Spleen (tissue), 11 donors: Measurements from ENCODE around the gene CBLC. TPM values are rescaled to one million over a fixed set of nuclear protein-coding genes. Genes with fewer than 3 reads are reported as not detected.

Experiments
- DNase-seq: peaks from one replicate; pipeline ENCODE4 v3.0.0-alpha.2; 2020
- H3K27ac ChIP-seq, 8 donors: fragments of 200-600 bp; sonication (generic) in 7 of 8; 1 replicate in 4 of 8; 2 replicates in 4 of 8; pipeline versions ENCODE4 v1.5.0 to v1.8.0; 2016 to 2021; ENCODE audit warnings: inconsistent platforms in 4 of 8, mild to moderate bottlenecking in 4 of 8, moderate library complexity in 1 of 8
- H3K27me3 ChIP-seq, 7 donors: fragments of 200-600 bp; sonication (generic) in 6 of 7; replicated peaks in 1 of 7; 1 replicate in 4 of 7; 2 replicates in 3 of 7; pipeline versions ENCODE4 v1.5.0 to v1.8.0; 2016 to 2021; ENCODE audit warnings: inconsistent platforms in 3 of 7, mild to moderate bottlenecking in 1 of 7
- H3K36me3 ChIP-seq, 6 donors: fragments of 200-600 bp; sonication (generic) in 5 of 6; 1 replicate in 4 of 6; 2 replicates in 2 of 6; pipeline versions ENCODE4 v1.5.0 to v1.8.0; 2016 to 2021; ENCODE audit warnings: inconsistent platforms in 2 of 6
- H3K4me1 ChIP-seq, 6 donors: fragments of 200-600 bp; sonication (generic) in 5 of 6; 1 replicate in 3 of 6; 2 replicates in 3 of 6; pipeline versions ENCODE4 v1.5.0 to v1.8.0; 2016 to 2021; ENCODE audit warnings: inconsistent platforms in 3 of 6
- H3K4me3 ChIP-seq, 8 donors: fragments of 200-600 bp; sonication (generic) in 7 of 8; 1 replicate in 4 of 8; 2 replicates in 4 of 8; pipeline versions ENCODE4 v1.5.0 to v1.8.0; 2016 to 2021; ENCODE audit warnings: inconsistent platforms in 4 of 8, mild to moderate bottlenecking in 4 of 8, moderate library complexity in 2 of 8
- H3K9me3 ChIP-seq, 8 donors: fragments of 200-600 bp; sonication (generic) in 7 of 8; 1 replicate in 4 of 8; 2 replicates in 4 of 8; pipeline versions ENCODE4 v1.5.0 to v1.8.0; 2016 to 2021; ENCODE audit warnings: inconsistent platforms in 4 of 8
- CTCF ChIP-seq, 11 experiments: fragments of 200-600 bp in 7 of 11; fragments of 450-650 bp in 4 of 11; sonication (generic) in 4 of 11; IDR thresholded peaks in 8 of 11; conservative IDR thresholded peaks in 3 of 11; 1 replicate in 7 of 11; 2 replicates in 4 of 11; pipeline versions ENCODE4 v1.4.0 to v1.8.0; 2016 to 2021; ENCODE audit warnings: antibody characterized with exemption in 11 of 11, inconsistent platforms in 4 of 11, mild to moderate bottlenecking in 1 of 11
- POLR2A ChIP-seq, 3 donors: fragments of 450-650 bp; IDR thresholded peaks; one replicate each; pipeline ENCODE4 v1.5.1; 2017; ENCODE audit warnings: antibody characterized with exemption in 3 of 3, mild to moderate bottlenecking in 1 of 3
- POLR2AphosphoS5 ChIP-seq, 3 donors: sonication (generic); formaldehyde crosslinking; IDR thresholded peaks; one replicate each; pipeline ENCODE4 v1.5.1; 2017; ENCODE audit warnings: antibody characterized with exemption in 3 of 3
- WGBS, 5 donors: extraction: QIAGEN DNeasy Blood & Tissue Kit in 3 of 5; methylation state at CpG; one replicate each; pipeline versions ENCODE4 v1.1.5 to v1.1.7; 2013 to 2018; 5-methylcytosine and 5-hydroxymethylcytosine counted together
- intact Hi-C: fragments of 100-400 bp; cut with DNase I; formaldehyde crosslinking; loops from one replicate; pipeline ENCODE4 v1.15.0; 2023; ENCODE audit warnings: low total_unique reads
- polyA plus RNA-seq, 3 donors: library from polyadenylated mRNA; stranded (reverse); fragments of 200-250 nt; gene quantifications; one replicate each; pipeline ENCODE4 v1.2.1, GENCODE V29; 2013
- total RNA-seq, 7 donors: library from RNA; depleted of rRNA in 3 of 7; stranded (reverse); fragments of >200 nt in 3 of 7; fragmentation: NEBNext Ultra II Directional in 4 of 7; extraction: Animal tissue kit (Norgen Biotek cat#: 25700) in 4 of 7; gene quantifications; one replicate each; pipeline versions ENCODE4 v1.1.0 to v1.2.1, GENCODE V29; 2016 to 2021
- donor health status: healthy with polysubstance abuse.
- donor health status: DM: no; HTN: no; CAD: no; lungs with moderate emphysema.
- donor health status: DM: no; HTN: no; CAD: no.
- donor health status: Bipolar disorder and iron deficiency.
- donor health status: healthy.
- donor health status: DM: no; HTN: no; CAD: no.
- donor health status: DM: yes; HTN: yes; CAD: no.

Gene CBLC
- total and polyA plus RNA-seq, 10 donors, result not detected

DNA sequence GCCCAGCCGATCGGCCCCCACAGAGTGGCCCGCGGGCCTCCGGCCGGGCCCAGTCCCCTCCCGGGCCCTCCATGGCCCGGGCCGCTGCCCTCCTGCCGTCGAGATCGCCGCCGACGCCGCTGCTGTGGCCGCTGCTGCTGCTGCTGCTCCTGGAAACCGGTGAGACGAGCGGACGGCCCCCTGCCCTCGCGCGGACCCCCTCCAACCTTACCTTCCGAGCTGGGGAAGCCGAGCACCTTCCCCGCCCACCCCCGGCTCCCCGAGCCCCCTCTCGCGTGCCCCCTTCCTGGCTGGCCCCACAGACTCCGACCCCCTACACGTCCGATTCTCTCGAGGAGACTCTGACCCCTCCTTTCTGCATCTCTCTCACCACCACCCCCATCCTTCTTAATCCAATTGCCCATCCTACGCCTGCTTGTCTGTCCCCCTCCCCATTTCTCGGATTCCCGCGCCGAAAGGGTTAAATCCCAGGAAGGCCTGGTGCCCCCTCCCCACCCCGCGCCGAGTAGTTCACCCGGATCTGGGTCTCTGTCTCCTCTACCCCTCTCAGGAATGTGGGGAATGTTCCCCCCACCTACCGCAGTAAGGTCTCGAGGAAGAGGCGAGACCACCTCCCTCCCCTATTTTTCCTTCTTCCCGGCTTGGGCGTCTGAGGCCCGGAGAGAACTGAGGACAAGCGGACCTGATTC lies 68.9 kb downstream of the CBLC start:
- H3K9me3 ChIP-seq, result no peaks in the 10 kb centered on the region
- peak; percentile 75 for DNase-seq
- peaks cover 0 to 40% (median 7%) of the 10 kb centered on the region in 7 donors for H3K27me3 ChIP-seq
- TF ChIP-seq POLR2AphosphoS5 (IDR thresholded peaks at IDR 0.05) (no peak), CTCF (IDR thresholded peaks at IDR 0.05 in 8 of 11, conservative IDR thresholded peaks at IDR 0.05 in 3 of 11) (no peak), POLR2A (IDR thresholded peaks at IDR 0.05) (no peak)
- no peaks in the 10 kb centered on the region for H3K36me3 ChIP-seq
- intact Hi-C loops, result no loop called here
- H3K27ac ChIP-seq, result peak overlapping the region; percentile 79 to 98 (median 94)
- 0 to 2% (median 1%) methylated on average over 35 to 51 of the region's 51 CpGs for WGBS, 5 donors
- H3K4me3 ChIP-seq, result peak overlapping the region; percentile 56 to 79 (median 66)
- H3K4me1 ChIP-seq, result peaks cover 8 to 79% (median 63%) of the 10 kb centered on the region in 6 donors

GRCh38 chr19:44847144-44848035 lies 69.7 kb downstream of the CBLC start:
- no peaks in the 10 kb centered on the region for H3K9me3 ChIP-seq
- H3K36me3 ChIP-seq, result no peaks in the 10 kb centered on the region
- 2 to 5% (median 3%) methylated on average over 32 to 47 of the region's 47 CpGs for WGBS, 5 donors
- H3K27ac ChIP-seq, result peak overlapping the region; percentile 79 to 98 (median 94)
- DNase-seq, result peak; percentile 85
- peak overlapping the region; percentile 56 to 79 (median 66) for H3K4me3 ChIP-seq
- H3K27me3 ChIP-seq, result peaks cover 0 to 40% (median 7%) of the 10 kb centered on the region in 7 donors
- intact Hi-C loops, result no loop called here
- H3K4me1 ChIP-seq, result peaks cover 8 to 87% (median 66%) of the 10 kb centered on the region in 6 donors
- TF ChIP-seq POLR2A (IDR thresholded peaks at IDR 0.05) (peak in 2 of 3 donors; percentile 21 to 24), POLR2AphosphoS5 (IDR thresholded peaks at IDR 0.05) (peak; percentile 56 to 75 (median 74)), CTCF (IDR thresholded peaks at IDR 0.05 in 8 of 11, conservative IDR thresholded peaks at IDR 0.05 in 3 of 11) (no peak)

DNA sequence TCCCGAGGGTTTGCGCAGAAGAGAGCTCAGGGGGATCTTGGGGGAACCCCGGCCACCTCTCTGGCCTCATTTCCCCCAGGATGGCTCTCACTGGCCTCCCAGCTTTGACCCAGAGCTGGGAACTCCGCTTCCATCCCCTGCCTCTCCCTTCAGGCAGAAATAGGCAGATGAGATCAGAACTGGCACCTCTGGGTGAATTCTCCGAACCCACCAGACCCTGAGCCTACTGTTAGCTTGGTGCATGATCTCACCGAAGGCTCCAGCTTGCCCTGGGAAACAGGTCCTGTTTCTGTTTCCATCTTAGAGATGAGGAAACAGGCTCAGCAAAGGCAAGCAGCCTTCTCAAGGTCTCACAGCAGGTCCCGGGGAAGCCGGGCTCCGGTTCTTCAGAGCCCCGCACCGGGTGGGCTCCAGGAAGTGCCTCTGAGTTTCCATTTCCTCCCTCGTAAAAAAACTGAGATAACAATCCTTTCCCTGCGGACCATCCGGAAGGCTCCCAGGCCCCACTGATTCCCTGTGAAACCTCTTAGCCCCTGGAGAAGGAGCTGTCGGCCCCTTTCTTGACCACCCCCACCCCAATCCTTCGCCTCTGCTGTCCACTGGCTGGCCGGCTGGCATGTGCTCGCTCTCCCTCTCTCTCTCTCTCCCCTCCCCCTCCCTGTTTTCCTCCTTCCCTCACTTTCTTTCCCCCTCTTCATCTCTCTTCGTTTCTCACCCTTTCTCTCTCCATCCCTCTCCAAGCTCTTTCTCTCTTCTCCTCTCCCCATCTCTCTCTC lies 70.5 kb downstream of the CBLC start:
- intact Hi-C loops, result no loop called here
- Histone ChIP-seq H3K27me3 (peaks cover 0 to 40% (median 7%) of the 10 kb centered on the region in 7 donors), H3K4me3 (peak overlapping the region; percentile 56 to 79 (median 66)), H3K4me1 (peaks cover 8 to 94% (median 68%) of the 10 kb centered on the region in 6 donors), H3K27ac (peak overlapping the region; percentile 79 to 98 (median 94)), H3K36me3 (peaks cover 0 to 4% (median 0%) of the 10 kb centered on the region in 6 donors), H3K9me3 (no peaks in the 10 kb centered on the region)
- DNase-seq, result no peak
- TF ChIP-seq CTCF (IDR thresholded peaks at IDR 0.05 in 8 of 11, conservative IDR thresholded peaks at IDR 0.05 in 3 of 11) (no peak), POLR2AphosphoS5 (IDR thresholded peaks at IDR 0.05) (no peak), POLR2A (IDR thresholded peaks at IDR 0.05) (no peak)
- 26 to 40% (median 33%) methylated on average over 18 to 19 of the region's 19 CpGs for WGBS, 5 donors
